Nucleus accumbens (tissue), 56 donors: ENCODE results near the gene ANKRD36C.
"Not testable (repeated sequence)": the region's sequence is repeated elsewhere in the genome, so short reads cannot be mapped to it uniquely, and the experiment has no call there.

ENCODE experiments used
- DNase-seq, 56 donors: peaks; one replicate each; lab custom pipeline; 2025; lab: John Stamatoyannopoulos, UW

ANKRD36C gene

DNA sequence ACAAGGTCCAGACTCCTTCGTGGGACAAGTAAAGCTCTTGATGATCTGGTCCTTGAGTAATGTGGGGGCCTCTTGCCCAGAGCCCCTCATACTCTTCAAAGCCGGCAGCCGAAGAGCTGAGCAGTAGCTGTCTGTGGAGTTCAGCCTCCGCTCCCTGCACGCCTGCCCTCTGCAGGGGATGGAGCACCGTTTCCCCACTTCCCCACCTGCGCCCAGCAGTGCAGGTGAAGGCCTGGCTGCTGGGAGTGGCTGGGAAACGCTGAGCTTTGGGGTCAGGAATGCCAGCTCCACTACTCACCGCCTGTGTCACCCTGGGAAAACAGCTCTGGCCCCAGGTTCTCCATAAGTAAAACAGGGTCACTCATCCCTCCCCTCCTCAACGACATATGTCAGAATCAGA lies 18.2 kb upstream of the ANKRD36C start:
- not testable (repeated sequence) for DNase-seq

DNA sequence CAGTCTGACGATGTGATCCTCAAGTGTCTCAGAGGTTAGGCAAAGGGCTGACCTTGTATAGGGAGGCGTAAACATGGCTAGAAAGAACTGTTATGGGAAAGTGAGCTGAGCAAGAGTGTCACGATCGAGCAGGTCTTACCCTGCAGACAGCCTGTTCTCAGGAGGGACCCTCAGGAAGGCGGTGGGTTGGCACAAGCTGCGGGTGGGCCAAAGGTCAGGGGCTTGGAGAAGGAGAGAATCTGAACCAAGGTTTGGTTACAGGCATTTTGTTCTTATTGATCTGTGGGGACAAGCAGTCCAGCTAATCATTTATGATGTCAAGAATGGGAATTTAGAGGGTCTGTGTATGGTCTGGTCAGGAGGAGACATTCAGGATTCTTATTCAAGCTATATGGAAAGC lies 16.4 kb upstream of the ANKRD36C start:
- not testable (repeated sequence) for DNase-seq

DNA sequence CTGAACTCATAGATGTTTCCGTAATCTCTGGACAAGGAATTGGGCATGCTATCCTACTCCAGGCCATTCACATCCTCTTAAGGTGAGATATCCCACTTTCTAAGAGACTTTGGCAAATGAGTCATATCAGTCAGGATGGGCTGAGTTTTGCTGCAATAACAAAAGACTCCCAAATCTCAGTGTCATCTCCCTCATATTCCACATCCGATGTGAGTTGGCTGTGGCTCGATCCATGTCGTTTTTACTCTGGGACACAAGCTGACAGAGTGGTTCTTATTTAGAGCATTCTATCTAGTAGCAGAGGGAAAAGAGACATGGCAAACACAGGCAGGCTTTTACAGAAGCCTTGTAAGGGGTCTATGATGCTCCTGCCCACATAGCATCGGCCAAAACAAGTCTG lies 14.6 kb upstream of the ANKRD36C start:
- not testable (repeated sequence) for DNase-seq

DNA sequence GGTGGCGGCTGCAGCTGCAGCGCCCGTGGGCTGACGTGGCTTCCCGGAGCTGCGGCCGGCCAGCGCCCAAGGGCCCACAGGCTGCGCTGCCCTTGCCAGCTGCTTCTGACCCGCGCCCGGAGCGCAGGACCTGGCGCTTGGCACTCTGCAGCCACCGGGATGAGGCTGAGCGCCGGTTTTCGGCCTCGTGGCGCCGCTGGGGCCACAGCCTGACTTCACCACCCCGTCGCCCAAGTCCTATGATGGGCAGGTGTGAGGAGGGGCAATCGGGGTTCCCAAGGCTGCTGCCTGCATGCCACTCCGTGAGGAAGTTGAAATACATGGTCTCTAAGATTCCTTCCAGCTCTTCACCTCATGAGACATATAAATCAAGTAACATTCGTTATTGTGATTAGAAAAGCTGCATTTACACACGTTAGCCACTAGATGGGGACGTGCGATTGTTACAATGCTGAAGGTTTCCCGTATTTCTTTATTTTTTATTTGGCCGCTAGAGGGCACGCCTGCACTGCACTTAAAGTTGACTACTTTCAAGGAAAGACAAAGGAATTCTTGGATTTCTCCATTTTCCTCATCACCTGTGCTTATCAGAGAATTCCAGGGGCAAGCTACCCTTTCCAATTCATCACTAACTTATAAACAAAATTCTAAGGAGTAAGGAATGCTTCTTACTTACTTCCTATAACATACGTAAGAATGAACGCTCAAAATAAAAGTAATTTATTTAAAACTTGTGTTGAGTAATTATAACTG lies 1.1 kb upstream of the ANKRD36C start:
- DNase-seq = not testable (repeated sequence)

DNA sequence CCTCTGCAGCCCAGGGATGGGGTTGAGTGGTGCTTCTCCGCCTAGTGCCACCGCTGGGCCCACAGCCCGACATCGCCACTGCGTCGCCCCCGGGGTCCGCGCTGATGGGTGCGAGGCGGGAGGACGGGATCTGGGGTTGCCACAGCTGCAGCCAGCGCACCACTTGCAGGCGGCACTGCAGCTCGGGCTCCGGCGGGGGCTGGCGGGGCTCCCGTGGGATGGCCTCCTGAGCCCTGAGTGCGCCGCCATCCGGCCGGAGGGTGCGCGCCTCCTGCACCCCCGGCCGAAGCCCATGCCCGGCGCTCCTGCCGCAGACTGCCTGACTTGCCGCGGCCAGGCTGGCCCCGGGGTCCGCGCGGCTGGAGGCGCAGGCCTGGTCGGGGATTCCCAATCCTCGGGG lies 478 bp upstream of the ANKRD36C start:
- DNase-seq = not testable (repeated sequence)

DNA sequence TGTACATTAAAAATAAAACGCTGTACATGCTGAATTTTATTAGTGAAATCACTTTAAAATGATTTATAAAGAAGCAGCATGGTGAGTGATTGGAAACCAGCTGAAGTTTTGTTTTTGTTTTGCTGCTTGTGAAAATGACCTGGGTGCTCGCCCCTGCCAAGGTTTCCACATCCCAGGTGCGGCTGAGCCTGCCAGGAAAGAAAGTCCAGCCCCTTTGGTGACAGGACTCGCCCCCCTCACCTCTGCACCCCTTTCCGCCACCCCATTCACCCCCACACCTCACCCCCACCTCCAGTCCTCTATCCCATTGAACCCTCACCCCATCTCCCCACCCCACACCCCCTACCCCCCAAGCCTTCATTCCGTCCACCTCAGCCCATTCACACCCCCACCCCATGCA lies 740 bp downstream of the ANKRD36C start:
- not testable (repeated sequence) for DNase-seq

DNA sequence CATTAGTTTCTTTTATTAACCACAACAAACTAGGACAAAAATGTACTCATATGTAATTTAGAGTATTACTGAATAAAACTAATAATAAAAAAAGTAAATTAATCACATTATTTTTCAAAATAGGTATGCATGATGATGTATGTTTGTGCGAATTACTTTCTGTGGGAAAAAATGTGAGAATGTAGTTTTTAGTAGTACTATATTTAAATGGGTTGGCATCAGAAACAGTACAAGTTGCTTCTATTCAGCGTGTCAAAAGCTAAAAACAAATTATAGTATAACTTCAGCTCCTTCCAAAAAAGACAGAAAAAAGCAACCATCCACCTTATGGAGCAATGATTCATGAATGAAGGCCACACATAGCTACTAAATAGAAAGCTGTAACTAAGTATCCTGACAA lies 40.0 kb downstream of the ANKRD36C start:
- not testable (repeated sequence) for DNase-seq

DNA sequence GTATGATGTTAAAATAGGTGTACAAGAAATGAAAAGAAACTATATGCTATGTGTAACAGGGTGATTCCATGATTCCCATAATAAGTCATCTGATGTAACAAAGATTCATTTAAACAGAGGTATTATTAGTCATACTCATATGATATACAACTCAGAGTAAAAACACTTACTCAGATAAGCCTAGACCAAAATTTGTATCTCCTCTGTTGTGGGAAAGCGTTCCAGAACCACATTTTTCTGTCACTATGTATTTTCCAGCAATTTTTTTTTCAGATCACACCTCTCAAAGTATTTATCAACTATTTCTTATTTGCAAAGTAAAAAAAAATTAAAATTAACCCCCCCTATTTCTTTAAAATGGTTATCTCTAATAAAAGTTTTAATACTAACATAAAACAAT lies 43.6 kb downstream of the ANKRD36C start:
- DNase-seq = not testable (repeated sequence)

DNA sequence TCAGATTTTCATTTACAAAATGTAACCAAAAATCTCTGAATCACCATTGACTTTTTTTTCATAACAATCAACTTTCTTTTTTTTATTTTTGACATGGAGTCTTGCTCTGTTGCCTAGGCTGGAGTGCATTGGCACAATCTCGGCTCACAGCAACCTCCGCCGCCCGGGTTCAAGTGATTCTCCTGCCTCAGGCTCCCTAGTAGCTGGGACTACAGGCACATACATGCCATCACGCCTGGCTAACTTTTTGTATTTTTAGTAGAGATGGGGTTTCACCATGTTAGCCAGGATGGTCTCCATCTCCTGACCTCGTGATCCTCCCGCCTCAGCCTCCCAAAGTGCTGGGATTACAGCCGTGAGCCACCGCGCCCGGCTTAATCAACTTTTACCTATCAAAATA lies 51.7 kb downstream of the ANKRD36C start:
- DNase-seq = not testable (repeated sequence)

DNA sequence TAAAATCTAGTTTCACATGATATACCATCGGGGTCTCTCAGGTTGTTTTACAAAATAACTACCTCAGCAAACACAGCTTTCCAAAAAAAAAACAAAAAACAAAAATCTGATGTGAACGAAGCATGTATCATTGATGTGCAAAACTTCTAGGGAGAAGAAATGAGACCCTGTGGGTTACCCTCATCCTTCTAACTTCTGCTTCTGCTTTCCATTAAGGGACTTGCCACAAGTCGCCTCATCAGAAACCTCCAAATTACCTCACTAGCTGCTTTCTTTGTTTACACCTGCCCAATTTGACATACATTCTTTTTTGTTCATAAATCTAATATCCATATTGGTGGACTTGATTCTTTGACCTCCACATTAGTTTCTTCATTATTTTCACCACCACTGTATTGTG lies 60.9 kb downstream of the ANKRD36C start:
- not testable (repeated sequence) for DNase-seq

DNA sequence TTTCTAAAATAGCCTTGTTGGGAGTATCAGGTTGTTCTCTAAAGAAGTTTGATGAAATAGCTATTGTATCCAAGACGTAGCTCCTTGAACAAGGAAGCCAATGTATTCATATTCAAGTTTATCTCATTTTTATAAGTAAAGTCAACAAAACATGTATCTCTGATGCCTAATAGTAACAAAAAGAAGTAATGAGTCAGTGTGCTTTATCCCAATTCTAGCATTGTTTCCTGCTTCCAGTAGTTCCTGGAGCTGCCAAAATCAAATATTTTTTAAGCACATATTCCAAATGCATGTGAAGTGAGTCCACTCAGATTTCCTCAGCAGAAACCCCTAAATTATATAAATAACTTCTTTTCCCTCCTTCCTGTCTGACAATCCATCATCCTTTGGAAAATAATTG lies 74.6 kb downstream of the ANKRD36C start:
- not testable (repeated sequence) for DNase-seq

DNA sequence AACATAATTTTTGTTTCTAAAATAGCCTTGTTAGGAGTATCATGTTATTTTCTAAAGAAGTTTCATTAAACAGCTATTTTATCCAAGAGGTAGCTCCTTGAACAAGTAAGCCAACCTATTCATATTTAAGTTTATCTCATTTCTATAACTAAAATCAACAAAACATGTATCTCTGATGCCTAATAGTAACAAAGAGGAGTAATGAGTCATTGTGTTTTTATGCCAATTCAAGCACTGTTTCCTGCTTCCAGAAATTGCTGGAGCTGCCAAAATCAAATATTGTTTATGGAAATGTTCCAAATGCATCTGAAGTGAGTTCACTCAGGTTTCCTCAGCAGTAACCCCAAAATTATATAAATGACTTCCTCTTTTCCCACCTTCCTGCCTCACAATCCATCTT lies 76.5 kb downstream of the ANKRD36C start:
- DNase-seq = not testable (repeated sequence)

DNA sequence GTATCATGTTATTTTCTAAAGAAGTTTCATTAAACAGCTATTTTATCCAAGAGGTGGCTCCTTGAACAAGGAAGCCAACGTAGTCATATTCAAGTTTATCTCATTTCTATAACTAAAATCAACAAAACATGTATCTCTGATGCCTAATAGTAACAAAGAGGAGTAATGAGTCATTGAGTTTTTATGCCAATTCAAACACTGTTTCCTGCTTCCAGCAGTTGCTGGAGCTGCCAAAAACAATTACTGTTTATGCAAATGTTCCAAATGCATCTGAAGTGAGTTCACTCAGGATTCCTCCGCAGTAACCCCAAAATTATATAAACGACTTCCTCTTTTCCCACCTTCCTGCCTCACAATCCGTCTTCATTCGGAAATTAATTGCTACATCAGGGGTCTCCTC lies 80.2 kb downstream of the ANKRD36C start:
- DNase-seq = not testable (repeated sequence)

DNA sequence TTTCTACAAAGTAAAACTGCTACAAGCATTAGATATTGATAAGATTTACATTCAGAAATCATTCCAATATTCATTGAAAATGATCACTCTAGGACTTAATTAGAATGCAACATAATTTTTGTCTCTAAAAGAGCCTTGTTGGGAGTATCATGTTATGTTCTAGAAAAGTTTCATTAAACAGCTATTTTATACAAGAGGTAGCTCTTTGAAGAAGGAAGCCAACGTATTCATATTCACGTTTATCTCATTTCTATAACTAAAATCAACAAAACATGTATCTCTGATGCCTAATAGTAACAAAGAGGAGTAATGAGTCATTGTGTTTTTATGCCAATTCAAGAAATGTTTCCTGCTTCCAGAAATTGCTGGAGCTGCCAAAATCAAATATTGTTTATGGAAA lies 97.2 kb downstream of the ANKRD36C start:
- DNase-seq = not testable (repeated sequence)

DNA sequence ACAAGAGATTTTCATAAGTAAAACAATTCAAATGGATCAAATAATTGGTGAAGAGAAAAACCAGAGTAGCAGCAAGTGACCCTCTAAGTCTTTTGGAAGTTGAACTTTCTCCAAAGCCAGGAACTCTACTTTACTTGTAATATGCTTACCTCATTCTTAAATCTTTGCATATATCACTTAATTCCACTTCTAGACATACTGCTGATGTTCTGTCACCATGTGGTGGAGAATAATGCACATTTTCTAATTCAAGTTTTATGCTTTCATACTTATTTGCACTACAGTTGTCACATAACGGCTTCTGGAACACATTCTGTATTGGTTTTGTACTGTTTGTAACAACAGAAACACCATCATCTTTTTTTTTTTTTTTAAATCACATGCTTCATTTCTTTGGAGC lies 123.7 kb downstream of the ANKRD36C start:
- DNase-seq = not testable (repeated sequence)

DNA sequence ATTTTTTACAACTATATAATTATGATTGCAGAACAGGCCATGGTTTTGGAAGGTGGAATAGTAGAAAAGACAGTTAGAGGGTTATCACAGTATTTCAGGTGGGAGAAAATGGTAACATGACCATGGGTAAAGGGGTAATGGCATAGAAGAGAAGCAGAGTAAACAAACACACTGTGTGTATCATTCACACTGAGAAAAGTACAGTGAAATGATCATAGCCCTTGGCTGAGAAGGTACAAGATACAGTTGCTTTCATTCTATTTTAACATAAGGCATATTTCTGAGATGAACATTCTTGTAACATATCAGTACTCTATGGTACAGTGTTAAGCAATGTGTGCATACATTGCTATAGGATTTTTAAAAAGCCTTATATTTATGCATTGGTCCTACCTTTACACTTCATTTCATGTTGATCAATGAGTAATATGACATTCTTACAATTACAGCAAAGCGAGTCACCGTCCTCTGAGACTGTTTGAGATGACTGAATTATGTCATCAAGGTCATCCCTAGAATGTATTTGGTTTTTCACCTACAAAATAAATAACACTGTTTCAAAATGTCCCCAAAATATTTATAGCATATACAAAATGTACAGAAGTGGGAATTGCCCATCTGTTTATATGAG lies 124.5 kb downstream of the ANKRD36C start:
- DNase-seq = not testable (repeated sequence)

DNA sequence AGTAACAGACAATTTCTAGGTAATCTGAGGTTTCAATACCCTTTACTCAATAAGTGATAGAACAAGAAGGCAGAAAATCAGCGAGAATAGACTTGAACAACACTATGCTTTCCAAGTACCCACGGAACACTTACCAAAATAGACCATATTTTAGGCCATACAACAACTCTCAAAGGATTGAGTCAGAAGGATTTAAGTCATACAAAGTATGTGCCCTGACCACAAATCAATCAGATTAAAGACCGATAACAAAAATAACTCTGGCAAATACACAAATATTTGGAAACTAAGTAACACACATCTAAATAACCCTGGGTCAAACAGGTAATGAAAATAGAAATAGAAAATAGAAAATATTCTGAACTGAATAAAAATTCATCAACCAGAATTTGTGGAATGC lies 129.5 kb downstream of the ANKRD36C start:
- not testable (repeated sequence) for DNase-seq

DNA sequence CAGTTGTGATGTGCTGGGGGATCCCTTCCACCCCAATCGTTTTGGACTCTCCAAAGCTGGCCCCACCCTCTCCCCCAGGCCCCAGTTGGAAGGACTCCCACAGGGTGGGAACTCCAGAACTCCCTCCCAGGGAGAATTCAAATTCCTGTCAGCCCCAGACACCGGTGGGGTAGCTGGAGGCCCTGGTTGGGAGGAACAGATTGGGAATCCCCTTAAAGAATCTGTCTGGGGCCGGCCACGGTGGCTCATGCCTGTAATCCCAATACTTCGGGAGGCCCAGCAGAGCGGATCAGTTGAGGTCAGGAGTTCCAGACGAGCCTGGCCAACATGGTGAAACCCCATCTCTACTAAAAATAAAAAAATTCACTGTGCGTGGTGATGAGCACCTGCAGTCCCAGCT lies 155.5 kb downstream of the ANKRD36C start:
- no peak for DNase-seq

DNA sequence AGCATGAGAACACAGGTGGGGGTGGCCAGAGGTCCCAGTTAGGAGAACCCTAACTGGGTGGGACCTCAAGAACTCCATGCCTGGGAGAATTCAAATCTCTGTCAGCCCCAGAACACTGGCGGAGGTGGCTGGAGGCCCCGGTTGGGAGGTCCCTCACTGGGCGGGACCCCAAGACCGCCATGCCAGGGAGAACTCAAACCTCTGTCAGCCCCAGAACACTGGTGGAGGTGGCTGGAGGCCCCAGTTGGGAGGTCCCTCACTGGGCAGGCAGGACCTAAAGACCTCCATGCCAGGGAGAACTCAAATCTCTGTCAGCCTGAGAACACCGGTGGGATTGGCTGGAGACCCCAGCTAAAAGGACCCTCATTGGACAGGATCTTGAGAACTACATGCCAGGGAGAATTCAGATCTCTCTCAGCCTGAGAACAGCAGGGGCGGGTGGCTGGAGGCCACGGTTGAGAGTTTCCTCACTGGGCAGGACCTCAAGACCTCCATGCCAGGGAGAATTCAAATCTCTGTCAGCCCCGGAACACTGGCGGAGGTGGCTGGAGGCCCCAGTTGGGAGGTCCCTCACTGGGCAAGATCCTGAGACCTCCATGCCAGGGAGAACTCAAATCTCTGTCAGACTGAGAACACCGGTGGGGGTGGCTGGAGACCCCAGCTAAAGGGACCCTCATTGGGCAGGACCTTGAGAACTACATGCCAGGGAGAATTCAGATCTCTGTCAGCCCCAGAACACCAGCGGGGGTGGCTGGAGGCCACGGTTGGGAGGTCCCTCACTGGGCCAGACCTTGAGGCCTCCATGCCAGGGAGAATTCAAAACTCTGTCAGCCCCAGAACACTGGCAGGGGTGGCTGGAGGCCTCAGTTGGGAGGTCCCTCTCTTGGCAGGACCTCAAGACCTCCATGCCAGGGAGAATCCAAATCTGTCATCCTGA lies 157.3 kb downstream of the ANKRD36C start:
- DNase-seq = not testable (repeated sequence)

DNA sequence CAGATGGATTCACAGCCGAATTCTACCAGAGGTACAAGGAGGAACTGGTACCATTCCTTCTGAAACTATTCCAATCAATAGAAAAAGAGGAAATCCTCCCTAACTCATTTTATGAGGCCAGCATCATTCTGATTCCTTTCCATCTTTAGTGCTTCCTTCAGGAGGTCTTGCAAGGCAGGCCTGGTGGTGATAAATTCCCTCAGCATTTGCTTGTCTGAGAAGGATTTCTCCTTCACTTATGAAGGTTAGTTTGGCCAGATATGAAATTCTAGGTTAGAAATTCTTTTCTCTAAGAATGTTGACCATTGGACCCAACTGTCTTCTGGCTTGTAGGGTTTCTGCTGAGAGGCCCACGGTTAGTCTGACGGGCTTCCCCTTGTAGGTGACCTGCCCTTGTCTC lies 167.4 kb downstream of the ANKRD36C start:
- DNase-seq = not testable (repeated sequence)

DNA sequence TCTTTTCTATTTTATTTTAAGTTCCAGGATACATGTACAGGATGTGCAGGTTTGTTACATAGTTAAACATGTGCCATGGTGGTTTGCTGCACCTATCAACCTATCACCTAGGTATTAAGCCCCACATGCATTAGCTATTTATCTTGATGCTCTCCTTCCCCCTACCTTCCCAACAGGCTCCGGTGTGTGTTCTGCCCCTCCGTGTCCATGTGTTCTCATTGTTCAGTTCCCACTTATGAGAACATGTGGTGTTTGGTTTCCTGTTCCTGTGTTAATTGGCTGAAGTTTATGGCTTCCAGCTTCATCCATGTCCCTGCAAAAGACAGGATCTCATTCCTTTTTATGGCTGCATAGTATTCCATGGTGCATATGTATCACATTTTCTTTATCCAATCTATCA lies 174.1 kb downstream of the ANKRD36C start:
- DNase-seq = not testable (repeated sequence)
